NCI-H82 treated with DMSO at 0.1 percent for 48 hours (cell line): ENCODE measurements around the gene SRPK3.

Experiments
- DNase-seq: peaks from one replicate; lab custom pipeline; 2025; ENCODE audit not compliant: unreplicated experiment; lab: John Stamatoyannopoulos, UW

Gene SRPK3

DNA sequence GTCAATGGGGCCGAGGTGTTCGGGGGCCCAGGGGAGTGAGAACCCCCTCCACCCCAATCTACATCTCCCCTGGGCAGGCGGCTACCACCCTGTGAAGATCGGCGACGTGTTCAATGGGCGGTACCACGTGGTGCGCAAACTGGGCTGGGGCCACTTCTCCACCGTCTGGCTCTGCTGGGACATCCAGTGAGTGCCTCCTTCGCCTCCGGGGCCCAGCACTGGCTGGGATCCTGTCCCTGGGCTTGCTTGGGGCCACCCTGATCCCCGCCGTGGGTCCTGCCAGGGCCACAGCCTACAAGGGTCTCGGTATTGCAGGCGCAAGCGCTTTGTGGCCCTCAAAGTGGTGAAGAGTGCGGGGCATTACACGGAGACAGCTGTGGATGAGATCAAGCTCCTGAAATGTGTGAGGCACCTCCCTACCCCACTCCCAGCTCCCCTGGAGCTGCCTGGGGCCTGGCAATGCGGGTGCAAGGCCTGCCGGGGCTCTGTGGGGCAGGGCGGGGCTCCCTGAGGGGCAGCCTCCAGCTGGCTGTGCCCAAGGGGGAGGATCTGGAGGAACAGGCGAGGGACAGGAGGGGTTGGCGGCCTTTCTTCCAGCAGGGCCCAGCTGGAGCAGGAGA is 697 bp downstream of the SRPK3 start:
- DNase-seq = no peak

DNA sequence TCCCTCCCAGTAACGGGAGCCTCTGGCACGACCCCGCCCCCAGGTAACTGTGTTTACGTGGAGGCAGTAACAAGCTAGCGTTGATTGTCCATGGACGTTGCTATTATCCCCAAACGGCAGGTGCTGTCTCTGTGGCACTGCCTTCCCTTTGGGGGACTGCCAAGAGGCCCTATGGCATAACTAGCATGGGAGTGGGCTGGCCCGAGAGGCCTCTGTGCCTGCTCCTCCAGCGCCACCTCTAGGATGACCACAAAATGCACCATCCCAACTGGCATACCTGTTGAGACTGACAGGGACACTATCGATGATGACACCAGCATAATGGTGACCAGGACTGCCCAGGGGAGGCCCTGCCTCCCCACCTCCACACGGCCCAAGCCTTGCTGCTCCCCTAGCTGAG is 1.5 kb downstream of the SRPK3 start:
- DNase-seq = no peak

DNA sequence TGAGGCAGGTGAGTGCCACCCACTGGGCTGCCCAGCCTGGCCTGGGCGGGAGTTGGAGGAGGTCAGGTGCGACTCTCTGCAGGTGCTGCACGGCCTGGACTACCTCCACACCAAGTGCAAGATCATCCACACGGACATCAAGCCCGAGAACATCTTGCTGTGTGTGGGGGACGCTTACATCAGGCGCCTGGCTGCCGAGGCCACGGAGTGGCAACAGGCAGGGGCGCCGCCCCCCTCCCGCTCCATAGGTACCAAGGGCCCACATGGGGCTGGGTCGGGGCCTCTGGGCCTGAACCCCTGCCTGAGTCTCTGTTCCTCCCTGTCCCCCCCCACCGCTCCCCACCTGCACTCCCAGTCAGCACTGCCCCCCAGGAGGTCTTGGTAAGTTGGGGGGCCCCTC is 2.0 kb downstream of the SRPK3 start:
- no peak for DNase-seq

DNA sequence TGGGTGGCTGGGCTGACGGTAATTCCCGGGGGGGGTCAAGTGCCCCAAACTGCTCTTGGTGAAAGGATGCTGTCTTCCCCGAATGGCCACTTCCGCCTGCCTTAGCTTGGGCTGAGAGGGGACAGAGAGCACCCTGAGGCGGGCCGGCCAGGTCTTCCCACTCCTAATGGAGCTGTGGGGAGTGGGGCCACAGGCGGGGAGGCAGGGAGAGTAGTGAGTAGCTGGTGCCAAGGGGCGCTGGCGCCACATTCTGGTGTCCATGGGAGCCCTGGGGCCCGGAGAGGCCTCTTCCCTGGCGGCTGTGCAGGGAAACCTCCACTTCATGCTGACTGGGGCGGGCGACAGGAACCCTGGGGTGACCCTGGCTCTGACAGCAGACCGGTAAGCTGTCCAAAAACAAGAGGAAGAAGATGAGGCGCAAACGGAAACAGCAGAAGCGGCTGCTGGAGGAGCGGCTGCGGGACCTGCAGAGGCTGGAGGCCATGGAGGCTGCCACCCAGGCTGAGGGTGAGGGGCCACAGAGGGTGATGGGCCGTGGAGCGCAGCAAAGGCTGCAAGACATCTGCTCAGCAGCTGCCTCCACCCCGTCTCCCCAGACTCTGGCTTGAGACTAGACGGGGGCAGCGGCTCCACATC is 2.7 kb downstream of the SRPK3 start:
- DNase-seq = no peak

DNA sequence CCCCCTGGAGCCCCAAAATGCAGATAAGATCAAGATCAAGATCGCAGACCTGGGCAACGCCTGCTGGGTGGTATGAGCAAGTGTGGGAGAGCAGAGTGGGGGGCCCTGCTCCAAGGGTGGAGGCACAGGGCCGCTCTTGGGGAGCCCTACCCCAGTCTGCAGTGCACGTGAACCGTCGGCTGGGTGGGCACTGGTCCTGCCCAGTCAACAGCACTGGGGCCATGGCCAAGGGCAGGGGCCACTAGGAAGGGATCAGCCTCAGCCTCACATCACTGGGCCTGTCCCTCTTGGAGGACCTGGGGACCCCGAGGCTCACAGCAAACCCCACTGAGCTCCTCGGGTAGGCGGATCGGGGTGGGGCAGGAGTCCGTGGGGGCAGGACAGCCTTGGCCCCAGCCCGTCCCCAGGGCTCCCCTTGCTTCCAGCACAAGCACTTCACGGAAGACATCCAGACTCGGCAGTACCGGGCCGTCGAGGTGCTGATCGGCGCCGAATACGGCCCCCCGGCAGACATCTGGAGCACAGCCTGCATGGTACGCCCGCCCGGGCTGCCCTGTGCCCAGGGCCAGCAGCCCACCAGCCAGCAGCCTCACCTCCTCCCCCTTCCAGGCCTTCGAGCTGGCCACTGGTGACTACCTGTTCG is 3.6 kb downstream of the SRPK3 start:
- no peak for DNase-seq

DNA sequence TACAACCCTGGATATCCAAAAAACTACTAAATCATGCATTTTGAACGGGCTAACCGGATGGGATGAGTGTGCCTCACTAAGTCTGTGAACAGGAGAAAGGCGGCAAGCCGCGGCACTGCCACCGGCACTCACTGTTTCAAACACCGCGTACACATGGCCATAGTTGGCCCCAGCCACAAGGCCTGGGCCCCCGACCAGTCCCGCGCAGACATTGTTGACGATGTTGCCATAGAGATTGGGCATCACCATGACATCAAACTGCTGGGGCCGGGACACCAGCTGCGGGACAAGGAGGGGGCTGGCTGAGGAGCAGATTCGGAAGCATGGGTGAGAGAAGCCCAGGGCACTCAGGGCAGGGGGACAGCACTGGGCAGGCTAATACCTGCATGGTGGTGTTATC is 5.8 kb downstream of the SRPK3 start:
- no peak for DNase-seq

DNA sequence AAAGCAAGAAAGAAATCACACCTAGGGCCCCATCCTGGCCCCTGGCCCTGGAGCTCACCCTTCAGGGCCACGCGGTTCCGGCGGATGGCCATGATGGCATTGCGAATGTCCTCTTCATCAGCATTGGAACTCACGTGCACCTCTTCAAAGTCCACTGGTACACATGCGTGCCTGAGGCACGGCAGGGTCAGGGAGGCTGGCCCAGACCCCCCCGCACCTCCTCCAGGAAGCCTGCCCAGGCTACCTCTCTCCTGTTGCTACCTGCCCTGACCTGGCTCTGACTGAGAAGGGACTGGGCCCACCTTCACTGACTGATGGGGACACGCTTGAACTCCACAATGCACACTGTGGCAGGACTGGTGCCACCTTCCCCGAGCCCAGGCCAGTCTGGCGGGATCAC is 8.8 kb downstream of the SRPK3 start:
- DNase-seq = no peak

DNA sequence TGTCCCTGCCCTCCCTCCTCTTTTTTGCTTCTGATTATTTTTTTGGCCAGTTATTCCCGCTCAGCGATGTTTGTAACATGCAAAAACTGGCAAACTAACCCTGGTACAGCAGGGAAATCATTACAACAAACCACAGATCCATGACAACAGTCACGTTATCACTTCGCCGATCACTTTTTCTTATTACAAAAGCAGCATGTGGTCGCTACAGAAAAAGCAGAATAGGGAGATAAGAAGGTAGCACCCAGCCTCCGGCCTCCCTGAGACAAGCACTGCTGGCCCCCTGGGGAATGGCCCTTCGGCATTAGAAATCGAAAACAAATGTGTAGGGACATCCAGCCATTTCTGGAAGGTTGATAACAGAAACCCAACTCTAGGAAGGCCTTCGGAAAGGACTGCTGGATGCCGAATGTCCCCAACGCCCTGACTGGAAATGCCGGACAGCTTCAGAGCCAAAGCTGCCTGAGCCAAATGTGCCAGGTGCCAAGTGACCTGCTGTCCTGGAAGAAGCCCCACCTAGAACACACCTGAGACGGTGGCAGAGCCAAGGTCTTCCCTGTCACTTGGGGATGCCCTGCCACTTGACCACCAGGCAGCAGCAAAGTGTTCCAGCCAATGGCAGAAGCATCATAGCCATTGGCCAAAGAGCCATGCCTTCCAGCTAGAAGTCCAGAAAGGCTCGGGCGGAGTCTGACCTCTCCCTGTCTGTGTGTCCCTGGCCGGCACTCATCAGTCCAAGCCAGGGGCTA is 10.4 kb downstream of the SRPK3 start:
- DNase-seq = no peak

DNA sequence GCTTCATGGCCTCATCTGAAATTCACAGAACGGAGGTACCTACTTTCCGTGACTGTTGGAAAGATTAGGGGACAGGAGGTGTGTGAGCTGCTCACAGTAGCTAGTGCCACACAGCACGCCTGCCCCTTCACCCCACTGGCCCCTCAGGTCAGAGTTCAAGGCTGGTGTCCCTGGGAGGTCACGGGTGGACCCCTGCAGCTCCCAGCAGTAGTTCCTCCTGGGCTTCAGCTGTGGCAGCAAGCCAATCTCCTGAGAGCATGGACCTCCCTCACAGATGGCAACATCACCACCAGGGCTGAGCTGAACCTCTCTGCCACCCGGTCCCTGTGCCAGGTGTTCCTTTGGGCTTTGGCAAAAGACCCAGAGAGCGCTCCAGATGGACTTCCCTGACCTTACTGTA is 11.5 kb downstream of the SRPK3 start:
- DNase-seq = no peak

DNA sequence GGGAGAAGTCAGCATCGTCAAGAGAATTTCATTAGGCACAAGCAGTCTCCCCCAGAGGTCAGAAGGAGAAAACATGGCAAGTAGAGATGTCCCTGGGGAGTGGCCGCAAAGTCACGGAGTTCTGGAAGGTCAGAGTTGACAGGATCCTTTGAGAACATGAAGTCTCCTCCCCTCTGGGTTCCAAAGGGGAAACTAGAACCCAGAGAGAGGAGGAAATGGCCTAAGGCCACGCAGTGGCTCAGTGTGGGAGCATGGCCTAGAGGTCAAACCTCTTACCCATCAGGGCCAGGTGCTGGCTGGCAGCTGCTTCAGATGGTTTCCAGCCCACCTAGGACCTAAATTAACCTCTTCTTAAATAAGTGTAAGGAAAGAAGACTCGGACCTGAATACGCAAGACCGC is 12.4 kb downstream of the SRPK3 start:
- no peak for DNase-seq

DNA sequence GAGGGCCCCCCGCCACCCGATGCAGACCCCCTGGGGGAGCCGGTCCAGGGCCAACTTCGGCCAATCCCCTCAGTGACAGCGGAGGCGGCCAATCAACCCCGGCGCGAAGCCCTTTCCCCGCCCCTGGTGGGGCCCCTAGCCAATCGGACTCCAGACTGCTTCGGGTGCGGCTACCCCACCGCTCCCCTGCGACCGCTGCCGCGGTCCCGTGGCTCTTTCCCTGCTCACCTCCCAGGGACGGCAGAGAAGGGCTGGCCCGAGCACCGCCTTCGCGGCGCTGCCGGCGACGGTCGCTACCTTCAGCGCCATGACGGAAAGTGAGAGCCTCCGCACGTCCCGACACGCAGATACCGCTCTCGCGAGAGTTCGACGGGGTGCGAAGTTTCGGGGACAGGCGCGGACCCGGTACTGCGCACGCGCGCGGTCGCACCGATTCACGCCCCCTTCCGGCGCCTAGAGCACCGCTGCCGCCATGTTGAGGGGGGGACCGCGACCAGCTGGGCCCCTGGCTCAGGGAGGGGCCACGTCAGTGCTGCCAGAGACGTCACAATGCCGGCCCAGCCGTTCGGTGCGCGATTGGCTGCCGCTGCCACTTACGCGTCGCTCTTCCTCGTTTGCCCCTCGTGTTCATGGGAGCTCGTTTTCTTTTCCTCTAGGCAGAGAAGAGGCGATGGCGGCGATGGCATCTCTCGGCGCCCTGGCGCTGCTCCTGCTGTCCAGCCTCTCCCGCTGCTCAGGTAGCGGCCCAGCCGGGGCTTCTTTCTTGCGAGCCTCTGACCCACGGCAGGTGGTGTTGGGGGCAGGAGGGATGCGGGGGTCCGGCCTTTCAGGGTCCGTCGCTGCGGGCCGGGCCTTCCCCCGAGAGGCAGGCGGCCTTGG is 13.4 kb downstream of the SRPK3 start, which contains the start of the genes IDH3G and SSR4:
TSS of gene IDH3G (minus strand) at position 358 of the 879 bp plus-strand sequence. CDS start at position 309, 49 bp downstream.
TSS of gene SSR4 (plus strand) at position 651 of the 879 bp plus-strand sequence. CDS start at position 671, 20 bp downstream.
- peak; percentile 88 for DNase-seq

DNA sequence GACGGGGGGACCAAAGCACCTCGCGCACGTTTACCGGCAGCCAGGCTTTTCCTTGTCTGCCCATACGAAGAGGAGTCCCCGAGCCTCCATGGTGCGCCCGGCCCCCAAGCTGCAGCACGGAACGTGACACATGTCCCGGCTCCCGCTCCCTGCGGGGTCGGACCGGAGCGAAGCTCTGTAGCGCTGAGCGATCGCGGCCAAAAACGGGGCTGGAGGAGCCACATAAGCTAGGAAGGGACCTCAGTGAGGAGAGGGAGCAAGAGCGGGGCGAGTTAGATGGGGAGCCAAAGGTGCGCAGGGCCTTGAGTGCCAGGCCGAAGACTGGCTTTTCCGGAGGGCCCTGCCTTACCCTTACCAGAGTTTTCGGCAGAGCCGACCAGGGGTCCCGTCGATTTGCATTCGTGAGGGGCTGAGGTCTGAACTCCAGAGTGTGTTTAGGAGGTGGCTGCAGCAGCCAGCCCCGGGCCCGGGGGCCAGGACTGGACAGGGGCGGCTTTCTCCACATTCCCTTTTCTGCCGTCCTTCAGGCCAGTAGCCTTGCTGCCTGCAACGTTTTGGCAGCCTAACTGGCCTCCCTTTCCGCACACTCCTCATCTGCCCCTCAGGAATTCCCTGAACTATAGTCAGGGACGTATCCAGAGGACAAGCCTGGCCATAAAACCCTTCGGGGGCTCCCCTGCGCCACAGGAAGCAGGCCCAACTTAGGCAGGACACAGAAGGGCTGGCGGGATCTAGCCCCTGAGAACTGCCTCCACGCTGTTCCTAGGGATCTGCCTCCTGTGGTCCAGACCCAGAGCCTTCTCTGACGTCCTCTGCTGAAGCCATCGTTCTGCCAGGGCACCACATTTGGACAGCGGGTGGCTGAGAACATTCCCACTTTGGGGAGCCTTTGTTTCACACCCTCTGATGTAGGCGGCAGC is 14.3 kb downstream of the SRPK3 start:
- DNase-seq = no peak

DNA sequence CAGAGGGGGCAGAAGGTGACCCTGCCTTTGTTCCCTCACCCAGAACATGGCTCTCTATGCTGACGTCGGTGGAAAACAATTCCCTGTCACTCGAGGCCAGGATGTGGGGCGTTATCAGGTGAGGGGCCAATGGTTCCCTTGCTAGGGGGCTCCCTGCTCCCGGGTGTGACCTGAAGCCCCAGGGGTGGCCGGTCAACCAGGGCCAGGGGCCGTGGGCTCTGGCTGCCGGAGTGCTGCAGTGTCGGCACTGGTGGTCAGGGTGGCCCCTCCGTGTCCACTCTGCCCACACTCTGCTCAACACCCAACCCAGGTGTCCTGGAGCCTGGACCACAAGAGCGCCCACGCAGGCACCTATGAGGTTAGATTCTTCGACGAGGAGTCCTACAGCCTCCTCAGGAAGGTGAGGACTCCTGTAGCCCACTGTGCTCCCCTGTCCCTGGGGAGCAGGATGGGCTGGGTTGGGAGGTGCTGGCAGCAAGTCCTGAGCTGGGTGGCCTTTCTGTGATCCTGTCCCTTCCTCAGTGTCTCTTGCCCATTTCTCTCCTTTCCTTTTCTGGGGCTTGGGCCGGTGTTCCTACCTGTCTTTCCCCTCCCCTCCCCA is 16.7 kb downstream of the SRPK3 start:
- no peak for DNase-seq

DNA sequence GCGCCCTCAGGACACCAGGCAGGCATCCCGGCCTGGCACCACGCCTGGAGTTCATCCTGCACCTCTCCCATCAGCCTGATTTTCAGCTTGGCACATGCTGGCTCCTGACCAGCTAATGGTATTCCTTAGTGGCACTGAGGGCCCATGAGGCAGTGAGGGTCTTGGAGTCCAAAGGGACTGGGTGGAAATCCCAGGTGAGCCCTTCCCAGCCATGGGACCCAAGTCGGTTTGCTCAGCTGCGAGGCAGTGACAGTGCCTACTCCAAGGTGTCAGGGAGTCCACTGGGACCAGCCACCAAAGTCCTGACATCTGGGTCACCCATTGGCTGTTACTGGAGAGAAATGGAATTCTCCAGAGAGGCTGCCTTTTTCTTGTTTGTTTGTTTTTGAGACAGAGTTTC is 18.5 kb downstream of the SRPK3 start:
- no peak for DNase-seq

DNA sequence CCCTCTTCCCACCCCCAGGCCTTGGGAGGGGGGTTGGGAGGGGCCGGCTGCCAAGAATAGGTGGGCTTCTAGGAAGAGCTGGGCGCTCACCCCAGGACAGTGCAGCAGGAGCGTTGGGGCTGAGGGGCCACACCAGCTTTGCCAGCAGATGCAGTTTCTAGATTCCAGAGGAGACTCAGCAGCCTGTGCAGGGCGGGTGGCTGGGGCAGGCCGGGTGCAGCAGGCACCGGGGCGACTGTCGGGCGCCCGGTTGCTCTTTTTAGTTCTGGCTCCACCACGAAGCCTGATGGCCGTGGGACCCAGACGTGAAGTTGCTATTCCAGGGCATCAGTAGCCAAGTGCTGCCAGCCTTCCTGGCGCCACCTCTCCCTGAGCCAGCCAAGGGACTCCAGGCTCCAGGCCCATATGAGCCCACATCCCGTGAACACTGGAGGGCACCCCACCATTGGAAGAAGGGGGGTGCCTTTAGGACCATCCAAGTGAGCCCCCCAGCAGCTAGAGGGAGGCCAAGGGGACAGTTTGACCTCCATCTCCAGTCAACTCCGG is 19.4 kb downstream of the SRPK3 start:
- no peak for DNase-seq

DNA sequence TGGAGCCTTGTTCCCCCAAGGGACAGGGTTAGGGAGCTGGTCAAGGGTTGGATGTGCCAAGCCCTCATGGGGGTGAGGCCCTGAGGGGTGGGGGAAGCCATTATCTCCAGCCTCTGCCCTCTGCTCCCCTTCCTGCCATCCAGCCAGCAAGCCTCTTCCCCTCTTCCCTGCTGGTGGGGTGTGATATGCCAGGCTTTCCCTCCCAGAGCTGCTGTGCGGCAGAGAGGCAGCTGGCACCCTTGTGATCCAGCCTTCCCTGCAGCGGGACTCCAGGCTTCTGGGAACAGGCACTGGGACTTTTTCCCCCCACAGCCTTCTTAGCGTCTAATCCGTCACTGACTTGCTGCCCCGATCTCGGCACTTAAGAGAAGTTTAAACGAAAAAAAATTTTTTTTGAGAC is 19.9 kb downstream of the SRPK3 start:
- no peak for DNase-seq

DNA sequence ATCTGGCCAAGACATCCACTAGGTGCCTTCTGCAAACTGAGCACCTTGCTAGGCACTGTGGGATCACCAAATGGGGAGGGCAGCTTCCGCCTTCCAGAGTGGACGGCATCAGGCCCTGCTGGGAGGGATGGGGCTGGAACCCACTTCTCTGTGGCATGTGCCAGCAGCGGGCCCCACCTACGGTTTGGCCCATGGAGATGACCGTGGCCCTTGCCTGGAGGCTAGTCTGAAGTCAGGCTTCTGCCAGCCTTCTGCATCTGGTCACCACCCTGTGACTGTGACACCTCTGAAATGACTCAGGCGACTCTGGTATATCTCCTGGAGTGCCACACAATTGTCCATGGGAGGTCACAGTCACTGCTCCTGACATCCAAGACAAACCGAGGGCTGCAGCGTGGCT is 20.8 kb downstream of the SRPK3 start:
- DNase-seq = no peak

DNA sequence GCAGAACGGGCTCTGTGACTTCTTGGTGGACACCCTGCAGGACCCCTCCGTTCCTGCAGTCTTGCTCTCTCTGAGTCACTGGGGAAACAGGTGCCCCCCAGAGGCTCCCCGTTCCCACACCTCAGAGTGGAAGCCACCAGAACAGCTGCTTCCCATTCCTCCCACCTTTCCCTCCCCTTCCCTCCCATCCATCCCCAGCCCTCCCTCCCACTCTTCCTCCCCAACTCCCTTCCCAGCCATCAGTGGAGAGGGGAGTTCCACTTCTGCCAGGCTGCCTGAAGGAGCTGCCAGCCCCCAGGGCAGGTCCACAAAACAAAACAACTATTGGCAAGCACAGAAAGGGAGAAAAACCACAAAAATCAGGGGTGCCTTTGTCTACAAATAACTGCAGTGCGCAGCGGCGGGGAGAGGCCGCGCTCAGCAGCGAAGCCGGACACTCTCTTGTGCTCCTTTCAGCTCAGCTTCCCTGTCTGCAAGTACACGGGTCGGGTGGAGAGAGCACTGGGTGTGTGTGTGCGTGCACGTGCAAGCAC is 21.7 kb downstream of the SRPK3 start:
- no peak for DNase-seq
